Measurements from ENCODE around the gene CYP27C1. TPM values are rescaled to one million over a fixed set of nuclear protein-coding genes. Genes with fewer than 3 reads are reported as not detected.

The CYP27C1 gene
- total and polyA plus RNA-seq, 2 of the 13 experiments (the other 11 are each of a cell fraction or from before 2014, with no cell fraction given): not detected

GRCh38 chr2:127231130-127231865, 11.2 kb upstream of the CYP27C1 start (continued):
- 0 out of 2 replicates have a peak, but pooled peaks have one; percentile 20 for TF ChIP-seq PATZ1 (CRISPR knock-in tag; IDR thresholded peaks at IDR 0.05)
- TF ChIP-seq ARID5B (CRISPR knock-in tag; IDR thresholded peaks at IDR 0.05): peak; percentile 61; the same call in 1 of the 2 replicates
- no peak for TF ChIP-seq ZNF382 (CRISPR knock-in tag; IDR thresholded peaks at IDR 0.05; ENCODE audit: borderline replicate concordance)
- TF ChIP-seq ZKSCAN5 (CRISPR knock-in tag; IDR thresholded peaks at IDR 0.05): no peak
- TF ChIP-seq RFX5 (IDR thresholded peaks at IDR 0.05; ENCODE audit: low read depth, low read length): no peak
- TF ChIP-seq SKIL (CRISPR knock-in tag; IDR thresholded peaks at IDR 0.05; ENCODE audit: borderline replicate concordance): peak; percentile 66; the same call in 1 of the 2 replicates
- no peak for TF ChIP-seq KDM6A (CRISPR knock-in tag; IDR thresholded peaks at IDR 0.05; ENCODE audit: low read depth)
- no peak for TF ChIP-seq ZSCAN5A (CRISPR knock-in tag; IDR thresholded peaks at IDR 0.05; ENCODE audit: borderline replicate concordance)
- TF ChIP-seq SOX6 (IDR thresholded peaks at IDR 0.05): no peak
- peak; percentile 54; the same call in 1 of the 2 replicates for TF ChIP-seq SOX6 (CRISPR knock-in tag; IDR thresholded peaks at IDR 0.05)
- TF ChIP-seq ZNF253 (CRISPR knock-in tag; IDR thresholded peaks at IDR 0.05; ENCODE audit: borderline replicate concordance): no peak
- TF ChIP-seq PITX1 (CRISPR knock-in tag; IDR thresholded peaks at IDR 0.05): no peak
- no peak for TF ChIP-seq FOXA1 (IDR thresholded peaks at IDR 0.05)
- peak; percentile 72 for TF ChIP-seq FOXA1 (CRISPR knock-in tag; IDR thresholded peaks at IDR 0.05)
- TF ChIP-seq HNRNPUL1 (IDR thresholded peaks at IDR 0.05; ENCODE audit: low read depth, low read length): no peak
- no peak for TF ChIP-seq KAT8 (CRISPR knock-in tag; IDR thresholded peaks at IDR 0.05)

Data from HepG2 (cell line).